IPS DF 6.9 (cell line): ENCODE data around the gene HRH1.

Experiments
- DNase-seq: peaks from one replicate; pipeline ENCODE4 v3.0.0-alpha.2; 2013; ENCODE audit warnings: low read depth, low spot score
- H3K27ac ChIP-seq: one replicate; pipeline ENCODE4 v1.5.1; 2013; ENCODE audit warnings: low read length, control low read depth
- H3K27me3 ChIP-seq: 2 replicates; pipeline ENCODE4 v1.6.1; 2013; ENCODE audit warnings: mild to moderate bottlenecking, low read length; ENCODE audit not compliant: control insufficient read depth, insufficient read depth
- H3K36me3 ChIP-seq: 2 replicates; pipeline ENCODE4 v1.6.1; 2013; ENCODE audit warnings: low read length; ENCODE audit not compliant: control insufficient read depth, insufficient read depth
- H3K4me1 ChIP-seq: 2 replicates; pipeline ENCODE4 v1.6.1; 2013; ENCODE audit warnings: low read length; ENCODE audit not compliant: control insufficient read depth, insufficient read depth
- H3K4me3 ChIP-seq: 2 replicates; pipeline ENCODE4 v1.5.1; 2013; ENCODE audit warnings: mild to moderate bottlenecking, low read length
- H3K9me3 ChIP-seq: 2 replicates; pipeline ENCODE4 v1.6.1; 2013; ENCODE audit warnings: low read length, inconsistent platforms; ENCODE audit not compliant: control insufficient read depth, insufficient read depth
- WGBS: extraction: QIAGEN DNeasy Blood & Tissue Kit; methylation state at CpG from one replicate; pipeline ENCODE4 v1.1.7; 2013; ENCODE audit warnings: mixed read lengths, missing lambda C conversion rate; ENCODE audit not compliant: insufficient read length, insufficient coverage; 5-methylcytosine and 5-hydroxymethylcytosine counted together

The HRH1 gene

DNA sequence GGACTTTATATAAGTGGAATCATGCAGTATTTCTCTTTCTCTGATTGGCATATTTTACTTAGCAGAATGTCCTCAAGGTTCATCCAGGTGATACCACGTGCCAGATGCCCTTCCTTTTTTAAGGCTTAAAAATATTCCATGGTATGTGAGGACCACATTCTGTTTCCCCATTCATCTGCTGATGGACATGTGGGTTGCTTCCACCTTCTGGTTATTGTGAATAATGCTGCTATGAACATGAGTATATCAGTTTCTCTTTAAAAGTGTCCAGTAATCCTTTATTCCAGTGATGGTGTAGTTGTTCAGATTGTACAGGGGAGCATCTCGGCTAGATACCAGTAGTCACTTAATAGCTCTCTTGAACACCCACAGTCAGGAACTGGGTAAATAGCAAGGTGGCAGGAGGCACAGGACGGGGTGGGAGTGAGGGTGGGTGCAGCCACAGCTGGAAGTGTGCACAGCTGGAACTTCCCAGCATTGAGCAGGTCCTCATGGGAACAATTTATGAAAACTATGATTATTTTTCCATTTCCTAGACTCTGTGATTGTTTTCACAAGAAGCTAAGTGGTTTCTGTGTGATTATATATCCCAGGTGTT is 67.6 kb downstream of the HRH1 start:
- no peak overlapping the region for H3K4me3 ChIP-seq
- H3K9me3 ChIP-seq, result no peaks in the 10 kb centered on the region
- no peaks in the 10 kb centered on the region for H3K36me3 ChIP-seq
- WGBS, result no CpG with 5 or more reads among the region's 3 CpGs
- no peaks in the 10 kb centered on the region for H3K27me3 ChIP-seq
- no peak for DNase-seq
- no peaks in the 10 kb centered on the region for H3K4me1 ChIP-seq
- H3K27ac ChIP-seq, result no peak overlapping the region

- no CpG with 5 or more reads among the region's 3 CpGs for WGBS
- no peaks in the 10 kb centered on the region for H3K4me1 ChIP-seq
- DNase-seq, result no peak
- no peak overlapping the region for H3K4me3 ChIP-seq
- no peaks in the 10 kb centered on the region for H3K27me3 ChIP-seq
- no peaks in the 10 kb centered on the region for H3K9me3 ChIP-seq
- H3K27ac ChIP-seq, result no peak overlapping the region
- no peaks in the 10 kb centered on the region for H3K36me3 ChIP-seq
Observed at GRCh38 chr3:11224010-11224409, 69.7 kb downstream of the HRH1 start.

DNA sequence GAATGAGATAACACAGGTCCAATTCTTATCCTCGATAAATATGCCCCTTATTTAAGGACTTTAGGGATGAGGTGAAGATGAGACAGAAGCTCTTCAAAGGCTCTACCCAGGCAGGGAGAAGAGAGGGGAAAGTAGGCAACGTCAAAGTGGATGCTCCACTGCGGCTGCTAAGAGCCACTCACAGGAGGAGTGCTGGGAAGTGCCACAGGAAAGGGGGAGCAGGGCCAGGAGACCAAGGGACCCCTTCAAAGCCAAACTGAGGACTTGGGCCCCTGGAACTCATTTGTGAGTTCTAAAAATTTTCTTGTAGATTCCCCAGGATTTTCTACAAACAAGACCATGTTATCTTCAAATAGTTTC is 70.6 kb downstream of the HRH1 start:
- no peak for DNase-seq
- no peaks in the 10 kb centered on the region for H3K27me3 ChIP-seq
- H3K4me3 ChIP-seq, result no peak overlapping the region
- H3K9me3 ChIP-seq, result no peaks in the 10 kb centered on the region
- H3K4me1 ChIP-seq, result no peaks in the 10 kb centered on the region
- WGBS, result no CpG with 5 or more reads among the region's 3 CpGs
- H3K27ac ChIP-seq, result no peak overlapping the region
- no peaks in the 10 kb centered on the region for H3K36me3 ChIP-seq

DNA sequence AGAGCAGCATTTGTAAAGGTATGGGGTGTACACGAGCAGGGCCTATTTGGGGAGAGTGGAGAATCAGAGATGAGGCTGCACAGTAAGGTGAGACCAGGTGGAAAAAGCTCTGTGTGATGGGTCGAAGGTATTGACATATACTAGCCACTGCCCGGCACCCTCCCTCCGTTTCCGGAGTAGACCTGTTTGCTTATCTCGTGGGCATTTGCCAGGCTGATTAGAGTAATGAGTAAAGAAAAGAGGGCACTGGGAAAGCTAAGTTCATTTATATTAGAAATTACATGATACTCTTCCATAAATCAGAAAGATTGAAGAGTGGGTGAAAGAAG is 71.7 kb downstream of the HRH1 start:
- H3K27ac ChIP-seq, result no peak overlapping the region

GRCh38 chr3:11228041-11228440 is 73.7 kb downstream of the HRH1 start:
- Histone ChIP-seq H3K9me3 (no peaks in the 10 kb centered on the region), H3K27ac (no peak overlapping the region), H3K27me3 (no peaks in the 10 kb centered on the region), H3K4me3 (no peak overlapping the region), H3K36me3 (no peaks in the 10 kb centered on the region), H3K4me1 (no peaks in the 10 kb centered on the region)
- DNase-seq, result no peak
- no CpG with 5 or more reads among the region's 4 CpGs for whole genome bisulfite sequencing

More for the DNA sequence above, 71.7 kb downstream of the HRH1 start:
- no peaks in the 10 kb centered on the region for H3K27me3 ChIP-seq
- H3K36me3 ChIP-seq, result no peaks in the 10 kb centered on the region
- H3K4me3 ChIP-seq, result no peak overlapping the region
- no peaks in the 10 kb centered on the region for H3K4me1 ChIP-seq
- DNase-seq, result no peak
- WGBS, result no CpG with 5 or more reads among the region's 6 CpGs
- H3K9me3 ChIP-seq, result no peaks in the 10 kb centered on the region

GRCh38 chr3:11230125-11230524 is 75.8 kb downstream of the HRH1 start:
- Histone ChIP-seq H3K9me3 (no peaks in the 10 kb centered on the region), H3K4me1 (no peaks in the 10 kb centered on the region), H3K4me3 (no peak overlapping the region), H3K36me3 (no peaks in the 10 kb centered on the region), H3K27ac (no peak overlapping the region), H3K27me3 (no peaks in the 10 kb centered on the region)
- DNase-seq, result no peak
- WGBS, result no CpG with 5 or more reads among the region's 4 CpGs

DNA sequence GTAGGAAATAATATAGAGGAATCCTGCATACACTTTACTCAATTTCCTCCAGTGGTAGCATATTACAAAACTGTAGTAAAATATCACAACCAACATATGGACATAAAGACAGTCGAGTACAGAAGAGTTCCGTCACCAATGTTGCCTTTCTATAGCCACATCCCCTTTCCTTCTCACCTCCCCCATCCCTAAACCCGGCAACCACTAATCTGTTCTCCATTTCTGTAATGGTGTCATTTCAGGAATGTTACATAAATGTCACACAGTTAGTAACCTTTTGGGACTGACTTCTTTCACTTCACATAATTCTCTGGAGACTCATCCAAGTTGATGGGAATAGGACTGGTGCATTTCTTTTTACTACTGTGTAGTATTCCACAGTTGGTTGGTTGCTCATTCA is 76.5 kb downstream of the HRH1 start:
- DNase-seq, result no peak
- Histone ChIP-seq H3K36me3 (no peaks in the 10 kb centered on the region), H3K27me3 (no peaks in the 10 kb centered on the region), H3K4me3 (no peak overlapping the region), H3K4me1 (no peaks in the 10 kb centered on the region), H3K27ac (no peak overlapping the region), H3K9me3 (no peaks in the 10 kb centered on the region)
- no CpG with 5 or more reads among the region's 3 CpGs for WGBS

DNA sequence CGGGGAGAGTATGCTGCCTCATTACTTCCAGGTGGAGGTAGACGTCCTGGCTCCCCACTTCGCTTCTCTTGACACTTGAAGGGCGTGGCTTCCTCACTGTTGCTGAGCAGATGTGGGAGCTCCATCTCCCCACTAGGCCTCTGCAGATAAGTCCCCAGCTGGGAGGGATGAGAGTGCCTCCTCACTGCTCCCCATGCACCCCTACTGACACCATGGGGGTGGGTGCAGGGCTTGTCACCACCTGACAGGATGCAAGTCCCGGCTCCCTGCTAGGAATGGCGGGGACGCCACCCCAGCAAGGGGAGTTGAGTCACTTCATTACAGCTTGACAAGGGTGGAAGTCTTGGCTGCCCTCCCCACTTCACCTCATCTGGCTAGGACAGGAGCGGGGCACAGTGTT is 81.1 kb downstream of the HRH1 start:
- H3K4me3 ChIP-seq, result no peak overlapping the region
- H3K9me3 ChIP-seq, result no peaks in the 10 kb centered on the region
- no peaks in the 10 kb centered on the region for H3K4me1 ChIP-seq
- WGBS, result no CpG with 5 or more reads among the region's 8 CpGs
- H3K27ac ChIP-seq, result no peak overlapping the region
- no peaks in the 10 kb centered on the region for H3K27me3 ChIP-seq
- no peaks in the 10 kb centered on the region for H3K36me3 ChIP-seq
- no peak for DNase-seq

DNA sequence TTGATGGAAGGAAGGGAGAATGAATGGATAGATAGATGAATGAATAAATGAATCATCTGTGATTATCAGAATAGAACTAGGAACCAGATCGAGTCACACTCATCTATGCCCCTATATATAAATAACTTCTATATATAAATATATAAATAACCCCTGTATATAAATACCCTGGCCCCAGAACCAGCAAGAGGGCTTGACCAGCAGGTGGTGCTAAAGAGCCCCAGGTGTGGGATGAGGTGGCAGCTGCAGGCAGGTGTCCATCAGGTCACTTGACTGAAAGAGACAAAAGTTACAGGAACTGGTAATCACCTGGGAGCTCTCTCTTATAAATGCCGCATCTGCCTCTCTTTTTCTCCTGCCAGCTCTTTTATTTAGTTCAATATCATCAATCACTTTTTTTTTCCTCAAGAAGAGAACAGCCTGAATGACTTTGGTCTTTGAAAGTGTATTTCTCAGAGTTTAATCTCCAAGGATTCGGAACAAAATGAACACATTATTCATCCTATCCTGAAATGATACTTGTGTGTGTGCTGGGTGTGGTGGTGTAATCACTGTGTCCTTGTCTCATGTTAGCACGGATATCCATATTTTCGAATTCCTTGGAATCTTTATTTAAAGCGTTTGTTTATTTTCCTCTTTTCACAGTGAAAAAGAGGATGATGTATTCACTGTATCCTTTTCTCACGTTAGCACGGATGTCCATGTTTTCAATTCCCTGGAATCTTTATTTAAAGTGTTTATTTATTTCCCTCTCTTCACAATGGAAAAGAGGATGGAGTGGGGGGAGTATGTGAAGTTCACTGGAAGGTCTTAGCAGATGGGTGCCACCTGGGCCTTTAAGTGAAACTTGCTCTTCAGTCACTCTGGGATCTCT is 82.5 kb downstream of the HRH1 start:
- peak; percentile 67 for DNase-seq
- Histone ChIP-seq H3K36me3 (no peaks in the 10 kb centered on the region), H3K4me1 (no peaks in the 10 kb centered on the region), H3K4me3 (no peak overlapping the region), H3K9me3 (no peaks in the 10 kb centered on the region), H3K27ac (no peak overlapping the region), H3K27me3 (no peaks in the 10 kb centered on the region)
- no CpG with 5 or more reads among the region's 8 CpGs for WGBS

DNA sequence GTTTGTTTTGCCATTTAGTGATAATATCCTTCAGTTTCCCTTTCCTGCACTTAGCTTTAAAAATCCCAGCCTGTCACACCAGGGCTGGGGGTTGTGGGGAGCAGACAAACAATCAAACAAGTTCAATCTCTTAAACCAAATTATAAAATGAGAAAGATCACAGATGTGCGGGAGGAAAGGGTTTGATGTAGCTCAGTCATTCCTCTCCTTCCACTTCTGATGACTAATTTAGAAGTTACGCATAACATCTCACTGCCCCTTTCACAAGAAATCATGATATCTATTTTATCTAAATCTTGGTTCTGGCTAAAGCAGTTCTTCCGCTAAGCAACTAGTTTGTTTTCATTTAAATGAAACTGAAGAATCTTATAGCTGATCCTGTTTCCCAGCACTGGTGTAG is 83.8 kb downstream of the HRH1 start:
- Histone ChIP-seq H3K4me3 (no peak overlapping the region), H3K27ac (no peak overlapping the region), H3K4me1 (no peaks in the 10 kb centered on the region), H3K27me3 (no peaks in the 10 kb centered on the region), H3K36me3 (no peaks in the 10 kb centered on the region), H3K9me3 (no peaks in the 10 kb centered on the region)
- DNase-seq, result no peak
- no CpG with 5 or more reads among the region's 3 CpGs for WGBS

DNA sequence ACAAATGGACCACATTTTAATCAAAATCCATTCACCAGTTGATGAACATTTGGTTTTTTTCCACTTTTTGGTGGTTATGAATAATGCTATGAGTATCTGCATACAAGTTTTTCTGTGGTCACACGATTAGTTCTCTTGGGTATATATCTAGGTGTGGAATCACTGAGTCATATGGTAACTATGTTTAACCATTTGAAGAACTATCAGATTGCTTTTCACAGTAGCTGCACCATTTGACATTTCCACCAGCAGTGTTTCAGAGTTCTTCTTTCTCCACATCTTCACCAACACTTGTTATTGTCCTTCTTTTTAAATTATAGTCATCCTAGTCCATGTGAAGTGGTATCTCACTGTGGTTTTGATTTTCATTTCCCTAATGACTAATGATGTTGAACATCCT is 84.6 kb downstream of the HRH1 start:
- H3K4me1 ChIP-seq, result no peaks in the 10 kb centered on the region
- H3K27ac ChIP-seq, result no peak overlapping the region
- no peaks in the 10 kb centered on the region for H3K27me3 ChIP-seq
- H3K9me3 ChIP-seq, result no peaks in the 10 kb centered on the region
- H3K4me3 ChIP-seq, result no peak overlapping the region
- WGBS, result no CpG with 5 or more reads among the region's 1 CpG
- no peak for DNase-seq
- H3K36me3 ChIP-seq, result no peaks in the 10 kb centered on the region
